Measurements from ENCODE around the gene CACNA1A.

- TF ChIP-seq CTCF (IDR thresholded peaks at IDR 0.05; ENCODE audit: insufficient read depth, low read length, poor library complexity, severe bottlenecking): no peak
- no peak for TF ChIP-seq EZH2phosphoT487 (conservative IDR thresholded peaks at IDR 0.05; ENCODE audit: low read length)
Measured at GRCh38 chr19:13437919-13438618, 68.2 kb downstream of the CACNA1A start.

Data from SU-DHL-6 (cell line).